HG03175 (cell line): ENCODE results near the gene GPR32.
"Not testable (repeated sequence)": the region's sequence is repeated elsewhere in the genome, so short reads cannot be mapped to it uniquely, and the experiment has no call there.

ENCODE experiments used
- ATAC-seq: cut with Tn5 transposase; IDR thresholded peaks from one replicate; pipeline ENCODE4 v1.9.1; 2021; ENCODE audit warnings: mild to moderate bottlenecking, moderate library complexity; ENCODE audit not compliant: unreplicated experiment

Gene GPR32

GRCh38 chr19:50797781-50798658 is 27.8 kb downstream of the GPR32 start:
- ATAC-seq, result no peak

GRCh38 chr19:50798659-50799546 is 28.6 kb downstream of the GPR32 start:
- ATAC-seq, result no peak

- no peak for ATAC-seq
Observed at GRCh38 chr19:50799547-50799851, 29.2 kb downstream of the GPR32 start.

- no peak for ATAC-seq
Observed at GRCh38 chr19:50801107-50801506, 30.8 kb downstream of the GPR32 start.

- peak; percentile 3 for ATAC-seq
Observed at GRCh38 chr19:50803633-50804419, 33.6 kb downstream of the GPR32 start.

- peak; percentile 94 for ATAC-seq
Observed at GRCh38 chr19:50804420-50805272, 34.4 kb downstream of the GPR32 start.

GRCh38 chr19:50808856-50809255 is 38.6 kb downstream of the GPR32 start:
- no peak for ATAC-seq

- not testable (repeated sequence) for ATAC-seq
Observed at GRCh38 chr19:50811622-50812238, 41.5 kb downstream of the GPR32 start.

- ATAC-seq, result no peak
Observed at GRCh38 chr19:50812474-50812873, 42.2 kb downstream of the GPR32 start.

GRCh38 chr19:50814883-50815282 is 44.6 kb downstream of the GPR32 start:
- ATAC-seq, result no peak

- no peak for ATAC-seq
Observed at GRCh38 chr19:50815439-50815838, 45.2 kb downstream of the GPR32 start.

- peak; percentile 60 for ATAC-seq
Observed at GRCh38 chr19:50817941-50818858, 47.9 kb downstream of the GPR32 start.

- no peak for ATAC-seq
Observed at GRCh38 chr19:50818859-50819472, 48.7 kb downstream of the GPR32 start.

- no peak for ATAC-seq
Observed at GRCh38 chr19:50819636-50820035, 49.4 kb downstream of the GPR32 start.

GRCh38 chr19:50820086-50820485 is 49.8 kb downstream of the GPR32 start:
- ATAC-seq, result no peak

- ATAC-seq, result no peak
Observed at GRCh38 chr19:50820549-50821247, 50.4 kb downstream of the GPR32 start.

- ATAC-seq, result no peak
Observed at GRCh38 chr19:50821248-50821612, 51.0 kb downstream of the GPR32 start.
